Calu3 (cell line): Measurements from ENCODE around the gene PPP1R14B. TPM values are rescaled to one million over a fixed set of nuclear protein-coding genes. Genes with fewer than 3 reads are reported as not detected.

Experiments
- BruUV-seq: library from RNA; stranded (reverse); fragments of 400-500 nt; replicated peaks from 2 replicates; lab custom pipeline; 2021; lab: Mats Ljungman, UMichigan
- CTCF ChIA-PET: fragments of 300-600 bp; sonication (Branson Sonifier 250); formaldehyde crosslinking; loops from one replicate; lab custom pipeline; 2022; ENCODE audit warnings: antibody characterized with exemption; lab: Charles Lee
- DNase-seq: peaks from one replicate; pipeline ENCODE4 v3.0.0; 2022
- H3K27ac Mint-ChIP-seq: one replicate; pipeline ENCODE4 v1.8.0; 2022; ENCODE audit warnings: mixed read lengths; ENCODE audit not compliant: unreplicated experiment
- H3K27me3 Mint-ChIP-seq: one replicate; pipeline ENCODE4 v1.8.0; 2022; ENCODE audit warnings: mixed read lengths; ENCODE audit not compliant: unreplicated experiment
- H3K36me3 Mint-ChIP-seq: one replicate; pipeline ENCODE4 v1.8.0; 2022; ENCODE audit warnings: mild to moderate bottlenecking, moderate library complexity, mixed read lengths; ENCODE audit not compliant: insufficient read depth, unreplicated experiment
- H3K4me1 Mint-ChIP-seq: one replicate; pipeline ENCODE4 v1.8.0; 2022; ENCODE audit warnings: mild to moderate bottlenecking, low read depth, mixed read lengths; ENCODE audit not compliant: unreplicated experiment
- H3K4me3 Mint-ChIP-seq: one replicate; pipeline ENCODE4 v1.8.0; 2022; ENCODE audit warnings: mild to moderate bottlenecking, low read depth, moderate library complexity, mixed read lengths; ENCODE audit not compliant: unreplicated experiment
- H3K9me3 Mint-ChIP-seq: one replicate; pipeline ENCODE4 v1.8.0; 2022; ENCODE audit warnings: low read depth, mixed read lengths; ENCODE audit not compliant: unreplicated experiment
- intact Hi-C: fragments of 100-400 bp; cut with micrococcal nuclease; formaldehyde crosslinking; loops from one replicate; pipeline ENCODE4 v1.10.0; 2022; ENCODE audit not compliant: unreplicated experiment
- total RNA-seq: library from RNA; stranded (reverse); gene quantifications from 2 replicates; pipeline ENCODE4 v1.2.3, GENCODE V29; 2022
- TF ChIP-seq, protein P1 (sequence below): fragments of 200-600 bp; IDR thresholded peaks from one replicate; pipeline ENCODE4 v1.8.0; 2022; ENCODE audit warnings: antibody characterized with exemption; ENCODE audit not compliant: unreplicated experiment

The PPP1R14B gene
- total RNA-seq, 1 experiment from 2014 or later: 334 TPM

GRCh38 chr11:64216879-64217278, 29.9 kb downstream of the PPP1R14B start:
- BruUV-seq: no TSS peak
- Mint-ChIP-seq H3K27ac (no peak overlapping the region), H3K27me3 (no peaks in the 10 kb centered on the region), H3K4me3 (no peak overlapping the region), H3K9me3 (no peaks in the 10 kb centered on the region), H3K36me3 (peaks cover 73% of the 10 kb centered on the region), H3K4me1 (peaks cover 9% of the 10 kb centered on the region)
- DNase-seq: no peak
- CTCF ChIA-PET: interaction anchor here (0.6 to 0.7 kb wide), 2 partner anchors 13 to 40 kb away, joined by 3 read pairs; partner anchors contain the start of gene DNAJC4
- TF ChIP-seq, protein P1, sequence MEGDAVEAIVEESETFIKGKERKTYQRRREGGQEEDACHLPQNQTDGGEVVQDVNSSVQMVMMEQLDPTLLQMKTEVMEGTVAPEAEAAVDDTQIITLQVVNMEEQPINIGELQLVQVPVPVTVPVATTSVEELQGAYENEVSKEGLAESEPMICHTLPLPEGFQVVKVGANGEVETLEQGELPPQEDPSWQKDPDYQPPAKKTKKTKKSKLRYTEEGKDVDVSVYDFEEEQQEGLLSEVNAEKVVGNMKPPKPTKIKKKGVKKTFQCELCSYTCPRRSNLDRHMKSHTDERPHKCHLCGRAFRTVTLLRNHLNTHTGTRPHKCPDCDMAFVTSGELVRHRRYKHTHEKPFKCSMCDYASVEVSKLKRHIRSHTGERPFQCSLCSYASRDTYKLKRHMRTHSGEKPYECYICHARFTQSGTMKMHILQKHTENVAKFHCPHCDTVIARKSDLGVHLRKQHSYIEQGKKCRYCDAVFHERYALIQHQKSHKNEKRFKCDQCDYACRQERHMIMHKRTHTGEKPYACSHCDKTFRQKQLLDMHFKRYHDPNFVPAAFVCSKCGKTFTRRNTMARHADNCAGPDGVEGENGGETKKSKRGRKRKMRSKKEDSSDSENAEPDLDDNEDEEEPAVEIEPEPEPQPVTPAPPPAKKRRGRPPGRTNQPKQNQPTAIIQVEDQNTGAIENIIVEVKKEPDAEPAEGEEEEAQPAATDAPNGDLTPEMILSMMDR: no peak
- intact Hi-C loops: no loop called here

DNA sequence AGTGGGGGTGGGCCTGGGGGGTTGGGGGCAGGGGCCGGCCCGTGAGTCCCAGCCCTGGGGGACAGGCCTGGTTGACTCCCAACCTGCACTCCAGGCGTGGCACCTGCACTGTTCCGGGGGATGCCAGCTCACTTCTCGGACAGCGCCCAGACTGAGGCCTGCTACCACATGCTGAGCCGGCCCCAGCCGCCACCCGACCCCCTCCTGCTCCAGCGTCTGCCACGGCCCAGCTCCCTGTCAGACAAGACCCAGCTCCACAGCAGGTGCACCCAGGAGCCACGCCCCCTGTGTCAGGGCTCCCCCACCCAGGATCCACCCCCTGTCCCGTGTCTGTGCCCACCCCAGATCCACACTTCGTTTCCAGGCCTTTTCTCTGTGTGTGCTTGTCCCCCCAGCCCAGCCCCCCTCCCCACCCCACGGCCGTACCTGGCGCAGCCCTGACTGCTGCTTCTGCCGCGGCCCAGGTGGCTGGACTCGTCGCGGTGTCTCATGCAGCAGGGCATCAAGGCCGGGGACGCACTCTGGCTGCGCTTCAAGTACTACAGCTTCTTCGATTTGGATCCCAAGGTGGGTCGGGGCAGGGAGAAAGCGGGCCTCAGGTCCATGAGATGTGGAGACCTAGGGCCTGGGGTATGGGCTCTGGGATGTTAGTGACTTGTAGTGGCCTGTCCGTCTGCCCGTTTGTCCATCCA, 35.4 kb downstream of the PPP1R14B start:
- H3K27ac Mint-ChIP-seq: no peak overlapping the region
- no peaks in the 10 kb centered on the region for H3K4me1 Mint-ChIP-seq
- peaks cover 62% of the 10 kb centered on the region for H3K36me3 Mint-ChIP-seq
- no peak for DNase-seq
- no peak overlapping the region for H3K4me3 Mint-ChIP-seq
- intact Hi-C loops: no loop called here
- no peaks in the 10 kb centered on the region for H3K27me3 Mint-ChIP-seq
- BruUV-seq: no TSS peak
- TF ChIP-seq, protein P1: no peak
- H3K9me3 Mint-ChIP-seq: no peaks in the 10 kb centered on the region
- CTCF ChIA-PET: interaction anchor here (0.7 kb wide), 1 partner anchor 121 kb away, joined by 5 read pairs; no protein-coding TSS in a partner anchor

DNA sequence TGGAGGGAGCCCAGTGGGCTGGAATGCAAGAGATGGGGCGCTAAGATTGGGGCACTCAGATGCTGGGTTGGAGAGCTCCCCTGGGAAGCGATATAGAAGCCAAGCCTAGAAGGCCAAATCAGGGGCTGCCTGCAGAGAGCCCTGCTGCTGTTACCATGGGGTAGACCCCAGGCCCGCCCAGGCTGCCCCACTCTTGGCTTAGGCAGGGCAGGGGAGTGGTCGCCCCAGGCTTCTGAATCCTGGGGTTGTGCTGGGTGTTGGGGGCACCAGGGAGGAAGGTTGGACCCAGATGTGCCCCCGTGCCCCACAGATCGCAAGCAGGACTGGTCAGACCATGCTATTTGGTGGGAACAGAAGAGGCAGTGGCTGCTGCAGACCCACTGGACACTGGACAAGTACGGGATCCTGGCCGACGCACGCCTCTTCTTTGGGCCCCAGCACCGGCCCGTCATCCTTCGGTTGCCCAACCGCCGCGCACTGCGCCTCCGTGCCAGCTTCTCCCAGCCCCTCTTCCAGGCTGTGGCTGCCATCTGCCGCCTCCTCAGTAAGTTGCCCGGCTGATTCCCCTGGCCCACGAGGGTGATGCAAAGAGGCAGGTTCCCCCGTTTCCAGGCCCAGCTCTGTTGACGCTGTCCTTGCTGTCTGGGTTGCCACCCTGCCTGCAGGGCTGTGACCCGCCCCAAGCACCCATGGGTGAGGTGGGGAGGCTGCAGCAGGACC, 36.3 kb downstream of the PPP1R14B start:
- H3K36me3 Mint-ChIP-seq: peaks cover 60% of the 10 kb centered on the region
- H3K27me3 Mint-ChIP-seq: no peaks in the 10 kb centered on the region
- TF ChIP-seq, protein P1: no peak
- intact Hi-C loops: no loop called here
- CTCF ChIA-PET: interaction anchor here (0.7 kb wide), 1 partner anchor 122 kb away, joined by 5 read pairs; no protein-coding TSS in a partner anchor
- H3K9me3 Mint-ChIP-seq: no peaks in the 10 kb centered on the region
- DNase-seq: no peak
- H3K4me3 Mint-ChIP-seq: no peak overlapping the region
- BruUV-seq: no TSS peak
- H3K4me1 Mint-ChIP-seq: no peaks in the 10 kb centered on the region
- no peak overlapping the region for H3K27ac Mint-ChIP-seq

DNA sequence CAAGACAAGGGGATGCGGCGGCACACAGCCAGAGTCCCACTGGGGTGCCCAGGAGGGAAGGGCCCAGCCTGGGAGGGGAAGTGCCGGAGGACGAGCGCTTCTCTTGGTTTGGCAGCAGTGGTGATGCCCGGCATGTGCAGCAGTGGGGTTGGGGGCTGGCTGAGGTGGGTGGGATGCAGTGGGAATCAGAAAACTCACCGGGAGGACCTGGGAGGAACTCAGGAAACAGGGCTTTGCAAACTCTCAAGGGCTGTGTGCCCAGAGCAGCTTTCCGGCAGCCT, 37.2 kb downstream of the PPP1R14B start:
- H3K36me3 Mint-ChIP-seq: peaks cover 62% of the 10 kb centered on the region
- no peaks in the 10 kb centered on the region for H3K4me1 Mint-ChIP-seq
- H3K4me3 Mint-ChIP-seq: no peak overlapping the region
- no peaks in the 10 kb centered on the region for H3K27me3 Mint-ChIP-seq
- BruUV-seq: no TSS peak
- CTCF ChIA-PET: no interaction called here
- intact Hi-C loops: no loop called here
- H3K9me3 Mint-ChIP-seq: no peaks in the 10 kb centered on the region
- DNase-seq: no peak
- no peak overlapping the region for H3K27ac Mint-ChIP-seq
- TF ChIP-seq, protein P1: no peak
